Glomerular endothelial cell (primary cell): ENCODE results near the gene ARID3A. TPM values are rescaled to one million over a fixed set of nuclear protein-coding genes. Genes with fewer than 3 reads are reported as not detected.
"Not testable (repeated sequence)": the region's sequence is repeated elsewhere in the genome, so short reads cannot be mapped to it uniquely, and the experiment has no call there.

ENCODE experiments used
- DNase-seq: peaks from one replicate; pipeline ENCODE4 v3.0.0-alpha.2; 2011; ENCODE audit warnings: low read depth, low spot score; ENCODE audit errors: extremely low read depth
- total RNA-seq: library from RNA; depleted of rRNA; stranded (reverse); fragments of >200 nt; gene quantifications from 2 replicates; pipeline ENCODE4 v1.2.3, GENCODE V29; 2015

Gene ARID3A
- total RNA-seq, 1 donor from 2014 or later = 14.7 TPM

DNA sequence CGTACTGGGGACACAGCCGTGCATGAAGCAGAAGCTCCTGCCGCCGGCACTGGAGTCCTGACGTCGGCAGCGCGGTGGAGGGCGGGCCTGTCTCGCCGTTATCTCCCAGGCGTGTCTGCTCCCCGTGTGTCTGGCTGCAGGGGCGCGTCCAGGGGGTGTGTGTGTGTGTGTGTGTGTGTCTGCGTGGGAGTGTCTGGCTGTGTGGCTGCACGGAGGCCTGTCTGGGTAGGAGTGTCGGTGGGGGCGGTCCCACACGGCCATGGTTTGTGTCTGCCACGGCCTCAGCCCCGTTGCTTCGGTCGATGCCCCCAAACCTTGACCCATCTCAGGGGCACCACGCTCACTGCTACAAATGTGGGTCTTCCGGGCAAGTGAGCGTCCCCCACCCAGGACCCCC lies 18.3 kb downstream of the ARID3A start:
- no peak for DNase-seq

DNA sequence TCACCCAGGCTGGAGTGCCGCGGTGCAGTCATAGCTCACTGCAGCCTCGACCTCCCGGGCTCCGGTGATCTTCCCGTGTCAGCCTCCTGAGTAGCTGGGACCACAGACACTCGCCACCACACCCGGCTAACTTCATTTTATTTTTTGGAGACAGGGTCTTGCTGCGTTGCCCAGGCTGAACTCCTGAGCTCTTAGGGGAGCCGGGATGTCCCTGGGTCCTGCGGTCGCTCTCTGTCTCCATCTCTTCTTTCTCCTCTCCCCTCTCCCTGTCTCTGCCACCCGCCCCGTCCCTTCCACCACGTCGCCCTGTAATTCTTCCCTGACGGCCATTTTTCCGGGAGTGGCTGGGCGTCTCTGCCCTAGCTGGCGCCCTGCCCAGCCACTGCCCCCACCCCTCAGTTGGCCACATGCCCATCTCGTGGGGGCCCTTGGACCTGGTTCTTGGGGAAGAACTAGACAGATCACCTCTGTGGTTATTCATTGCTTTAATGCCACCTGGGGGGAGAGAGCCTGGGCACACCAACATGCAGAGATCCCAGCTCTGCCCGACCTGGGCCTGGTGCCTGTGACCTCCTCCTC lies 18.9 kb downstream of the ARID3A start:
- DNase-seq = no peak

DNA sequence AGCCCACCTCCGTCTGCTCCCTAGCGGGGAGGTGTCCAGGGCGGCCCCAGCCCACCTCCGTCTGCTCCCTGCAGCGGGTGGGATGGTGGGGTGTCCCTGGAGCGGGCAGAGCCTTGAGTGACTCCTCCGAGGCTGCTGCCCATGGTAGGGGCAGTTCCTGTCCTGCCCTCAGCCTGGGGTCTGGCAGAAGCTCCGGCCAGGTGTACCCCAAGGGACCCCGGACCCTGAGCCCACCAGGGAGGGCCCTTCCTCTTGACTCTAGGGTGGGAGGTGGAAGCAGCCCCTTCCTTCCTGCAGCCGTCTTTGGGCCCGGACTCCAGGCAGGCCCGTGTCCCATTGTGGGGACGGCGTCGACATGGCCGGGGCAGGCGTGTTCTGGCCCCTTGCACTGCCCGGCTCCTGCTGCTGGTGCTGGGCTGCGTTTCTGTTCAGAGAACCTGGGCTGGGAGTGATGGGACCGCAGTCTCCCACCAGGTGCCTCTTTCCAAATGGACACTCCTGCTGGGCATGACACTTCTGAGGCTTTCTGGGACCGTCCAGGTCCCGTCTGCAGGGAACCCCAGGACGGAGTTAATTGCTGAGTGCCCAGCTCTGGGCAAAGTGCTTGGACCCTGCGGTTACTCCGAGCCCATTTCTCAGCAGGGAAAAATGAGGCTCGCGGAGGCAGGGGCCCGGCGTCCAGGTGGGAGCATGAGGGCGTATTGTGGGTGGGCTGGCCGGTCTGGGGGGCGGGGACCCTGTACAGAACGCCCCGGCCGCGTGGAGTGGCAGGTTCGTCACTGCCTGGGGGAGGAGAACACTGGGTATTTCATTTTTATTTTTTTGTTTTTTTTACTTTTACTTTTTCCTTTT lies 19.8 kb downstream of the ARID3A start:
- DNase-seq = no peak

DNA sequence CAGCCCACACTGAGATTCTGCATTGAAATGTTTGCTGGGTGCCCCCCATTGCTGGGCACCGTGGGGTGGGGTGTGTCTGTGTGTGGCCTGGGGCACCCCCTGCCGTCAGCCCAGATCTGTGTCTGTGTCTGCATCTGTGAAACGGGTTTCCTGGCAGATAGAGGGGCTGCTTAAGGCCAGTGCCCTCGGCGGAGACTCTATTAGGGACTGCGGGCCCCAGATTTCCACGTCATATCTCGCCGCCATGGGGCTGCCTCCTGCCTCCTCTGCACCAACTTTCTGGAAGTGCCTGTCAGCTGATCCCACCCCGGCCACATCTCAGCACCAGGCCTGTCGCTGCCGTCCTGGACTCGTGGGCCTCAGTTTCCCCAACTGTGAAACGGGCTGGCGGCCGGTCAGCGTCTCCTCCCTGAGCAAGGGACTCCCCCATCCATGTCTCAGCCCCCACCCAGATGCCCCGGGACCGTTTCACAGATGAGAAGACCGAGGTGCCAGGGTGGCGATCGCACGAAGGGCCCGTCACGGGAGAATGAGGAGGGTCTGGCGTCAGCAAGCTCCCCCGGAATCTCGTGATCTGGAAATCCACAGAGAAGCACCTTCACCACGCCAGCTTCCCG lies 21.4 kb downstream of the ARID3A start:
- DNase-seq = no peak

DNA sequence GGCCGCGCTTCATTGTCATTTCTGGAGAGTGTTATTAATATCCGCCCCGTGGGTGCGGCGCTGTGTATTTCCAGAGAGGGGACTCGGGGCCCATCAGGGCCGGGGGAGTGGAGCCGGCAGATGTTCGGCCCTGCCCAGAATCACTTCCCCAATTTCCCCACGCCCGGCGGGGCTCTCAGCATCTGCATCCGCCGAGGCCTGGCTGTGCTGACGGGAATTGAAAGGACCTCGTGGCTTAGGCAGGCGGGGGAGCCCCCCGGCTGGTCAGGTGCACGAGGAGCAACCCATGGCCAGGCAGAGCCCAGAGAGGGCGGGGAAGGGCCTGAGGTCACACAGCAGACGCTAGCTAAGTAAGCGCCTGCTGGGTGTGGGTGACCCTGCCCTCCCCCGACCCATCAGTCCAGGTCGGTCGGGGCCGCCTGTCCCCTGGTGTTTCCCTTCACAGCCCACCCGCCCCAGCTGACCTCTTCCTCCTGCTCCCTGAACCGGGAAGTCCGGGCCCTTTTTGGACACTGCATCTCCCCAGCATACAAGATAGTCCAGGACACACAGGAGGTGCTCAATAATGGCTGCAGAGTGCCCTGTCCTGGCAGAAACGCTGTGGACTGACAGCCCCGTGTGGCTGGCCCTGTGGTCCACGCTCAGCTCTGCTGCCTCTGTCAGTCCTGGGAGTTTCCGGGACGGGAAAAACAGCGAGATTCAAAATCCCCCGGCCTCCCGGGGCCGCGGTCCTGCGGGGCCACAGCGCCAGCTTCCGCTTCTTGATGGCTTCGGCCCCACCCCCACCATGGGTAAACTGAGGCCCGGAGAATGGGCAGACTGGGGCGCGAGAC lies 22.1 kb downstream of the ARID3A start:
- DNase-seq = no peak

DNA sequence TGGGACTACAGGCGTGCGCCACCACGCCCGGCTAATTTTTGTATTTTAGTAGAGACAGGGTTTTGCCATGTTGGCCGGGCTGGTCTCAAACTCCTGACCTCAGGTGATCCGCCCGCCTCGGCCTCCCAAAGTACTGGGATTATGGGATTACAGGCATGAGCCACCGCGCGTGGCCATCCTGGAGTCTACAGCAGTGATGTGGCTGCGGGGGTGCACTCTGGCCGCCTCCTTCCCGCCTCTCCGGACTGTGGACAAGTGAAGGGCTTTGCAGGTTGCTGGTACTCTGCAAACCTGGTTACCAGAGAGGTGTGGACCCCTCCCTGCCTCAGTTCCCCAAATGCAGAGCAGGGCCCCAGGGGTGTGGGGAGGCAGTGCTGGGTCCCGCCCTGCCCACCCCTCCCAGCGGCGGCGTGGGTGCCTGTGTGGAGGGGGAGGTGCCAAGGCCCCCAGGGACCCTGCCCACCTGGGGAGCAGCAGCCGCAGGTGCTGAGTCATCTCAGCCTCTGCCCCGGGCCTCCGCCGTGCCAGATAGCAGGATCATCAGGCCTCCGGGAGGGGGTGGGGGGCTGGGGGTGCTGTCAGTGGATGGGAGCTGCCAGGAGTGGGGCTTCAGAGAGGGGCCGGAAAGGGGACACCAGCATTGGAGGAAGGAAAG lies 23.1 kb downstream of the ARID3A start:
- no peak for DNase-seq

DNA sequence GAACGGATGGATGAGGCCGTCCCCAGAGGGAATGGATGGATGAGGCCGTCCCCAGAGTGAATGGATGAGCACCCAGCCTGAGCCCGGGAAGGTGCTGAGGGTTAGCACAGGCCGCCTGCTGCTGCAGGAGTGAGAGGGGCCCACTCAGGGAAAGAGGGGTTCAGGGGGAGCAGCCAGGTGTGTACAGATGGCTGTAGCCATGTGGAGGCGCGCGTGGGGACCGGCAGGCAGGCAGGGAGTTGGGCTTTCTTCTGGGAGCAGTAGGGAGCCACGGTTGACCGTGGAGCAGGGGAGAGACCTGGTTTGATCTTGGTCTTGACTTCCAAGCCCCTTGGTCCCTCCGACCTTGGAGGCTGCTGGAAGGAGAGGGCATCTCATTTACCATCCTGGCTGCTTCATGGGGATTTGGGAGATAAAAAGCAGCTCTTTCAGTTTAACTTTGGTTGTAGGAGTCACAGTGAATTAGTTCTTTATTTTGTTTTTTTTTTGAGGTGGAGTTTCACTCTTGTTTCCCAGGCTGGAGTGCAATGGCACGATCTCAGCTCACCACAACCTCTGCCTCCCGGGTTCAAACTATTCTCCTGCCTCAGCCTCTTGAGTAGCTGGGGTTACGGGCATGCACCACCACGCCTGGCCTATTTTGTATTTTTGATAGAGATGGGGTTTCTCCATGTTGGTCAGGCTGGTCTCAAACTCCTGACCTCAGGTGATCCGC lies 24.7 kb downstream of the ARID3A start:
- no peak for DNase-seq

DNA sequence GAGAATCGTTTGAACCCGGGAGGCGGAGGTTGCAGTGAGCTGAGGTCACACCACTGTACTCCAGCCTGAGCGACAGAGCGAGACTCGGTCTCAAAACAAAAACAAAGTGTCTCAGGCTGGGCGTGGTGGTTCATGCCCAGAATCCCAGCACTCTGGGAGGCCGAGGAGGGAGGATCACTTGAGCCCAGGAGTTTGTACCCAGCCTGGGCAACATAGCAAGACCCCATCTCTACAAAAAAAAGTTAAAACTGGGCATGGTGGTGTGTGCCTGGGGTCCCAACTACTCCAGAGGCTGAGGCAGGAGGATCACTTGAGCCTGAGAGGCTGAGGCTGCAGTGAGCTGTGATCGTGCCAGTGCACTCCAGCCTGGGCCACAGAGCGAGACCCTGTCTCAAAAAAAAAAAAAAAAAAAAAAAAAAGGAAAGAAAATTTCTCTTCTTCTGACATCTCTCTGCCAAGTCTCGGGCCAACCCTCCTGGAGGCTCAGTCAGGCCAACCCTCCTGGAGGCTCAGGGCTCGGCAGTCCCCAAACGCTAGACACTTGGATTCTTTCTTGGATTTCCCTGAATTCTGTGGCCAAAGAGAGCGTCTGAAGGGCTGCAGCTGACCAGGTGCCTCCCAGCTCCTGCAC lies 26.3 kb downstream of the ARID3A start:
- no peak for DNase-seq

DNA sequence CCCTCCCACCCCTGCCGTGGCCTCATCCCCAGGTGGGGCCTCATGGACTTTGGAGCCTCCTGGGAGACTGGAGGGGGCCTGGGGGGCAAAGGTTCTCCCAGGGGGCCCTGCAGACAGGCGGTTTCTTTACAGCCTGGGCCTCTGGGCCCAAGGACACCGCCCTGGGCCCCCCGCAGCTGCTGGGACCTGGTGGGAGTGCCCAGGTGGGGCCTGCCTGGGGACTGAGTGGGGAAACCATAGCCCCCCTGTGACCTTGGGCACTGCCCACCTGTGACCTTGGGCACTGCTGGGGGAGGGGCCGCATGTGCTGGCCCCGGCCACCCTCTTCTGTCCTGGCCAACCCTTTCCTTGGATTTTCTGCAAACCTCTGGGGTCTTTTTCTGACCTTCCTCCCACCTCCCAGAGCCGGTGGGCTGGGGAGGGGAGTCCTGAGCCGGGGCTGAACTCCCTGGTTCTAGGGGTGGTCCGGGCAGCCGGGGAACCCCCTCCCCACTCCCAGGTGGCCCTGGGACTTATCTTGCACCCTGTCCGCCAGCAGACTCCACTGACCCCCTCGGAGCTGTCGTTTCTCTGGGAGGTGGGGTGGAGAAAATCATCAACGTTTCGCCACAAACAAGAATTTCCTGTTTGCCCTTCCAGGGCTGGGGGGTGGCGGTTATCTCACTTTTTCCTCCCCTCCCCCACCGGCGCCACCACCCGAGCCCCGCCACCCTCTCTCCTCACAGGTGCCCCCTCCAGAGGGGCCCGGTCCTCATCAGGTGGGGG lies 27.0 kb downstream of the ARID3A start:
- no peak for DNase-seq

DNA sequence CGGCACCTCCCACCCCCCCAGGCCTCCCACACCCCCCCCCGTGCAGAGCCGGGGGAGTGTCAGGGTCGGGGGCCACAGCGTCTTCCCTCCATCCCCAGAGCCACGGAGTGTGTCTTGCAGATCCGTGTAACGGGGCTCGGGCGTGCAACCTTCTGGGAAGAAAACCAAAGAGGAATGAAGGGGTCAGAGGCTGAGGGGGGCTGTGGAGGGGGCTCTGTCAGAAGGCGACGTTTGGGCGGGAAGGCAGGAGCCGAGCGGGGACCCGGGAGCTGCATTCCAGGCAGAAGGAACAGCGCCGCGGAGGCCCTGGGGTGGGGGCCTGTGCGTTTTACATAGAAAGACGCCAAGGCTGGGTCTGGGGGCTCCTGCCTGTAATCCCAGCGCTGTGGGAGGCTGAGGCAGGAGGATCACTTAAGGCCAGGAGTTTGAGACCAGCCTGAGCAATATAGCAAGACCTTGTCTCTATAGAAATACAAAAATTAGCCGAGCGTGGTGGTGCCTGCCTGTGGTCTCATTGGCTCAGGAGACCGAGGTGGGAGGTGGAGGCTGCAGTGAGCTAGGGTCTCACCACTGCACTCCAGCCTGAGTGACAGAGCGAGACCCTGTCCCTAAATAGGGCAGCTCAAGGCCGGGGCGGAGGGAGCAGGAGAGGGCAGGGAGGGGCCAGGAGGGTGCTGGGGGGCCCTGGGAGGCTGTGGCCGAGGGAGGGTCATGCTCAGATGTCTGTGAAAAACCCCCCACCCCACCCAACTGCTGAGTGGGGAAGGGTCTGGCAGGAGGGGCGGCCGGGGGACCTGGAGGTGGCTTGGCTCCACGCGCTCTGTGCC lies 27.8 kb downstream of the ARID3A start:
- no peak for DNase-seq

DNA sequence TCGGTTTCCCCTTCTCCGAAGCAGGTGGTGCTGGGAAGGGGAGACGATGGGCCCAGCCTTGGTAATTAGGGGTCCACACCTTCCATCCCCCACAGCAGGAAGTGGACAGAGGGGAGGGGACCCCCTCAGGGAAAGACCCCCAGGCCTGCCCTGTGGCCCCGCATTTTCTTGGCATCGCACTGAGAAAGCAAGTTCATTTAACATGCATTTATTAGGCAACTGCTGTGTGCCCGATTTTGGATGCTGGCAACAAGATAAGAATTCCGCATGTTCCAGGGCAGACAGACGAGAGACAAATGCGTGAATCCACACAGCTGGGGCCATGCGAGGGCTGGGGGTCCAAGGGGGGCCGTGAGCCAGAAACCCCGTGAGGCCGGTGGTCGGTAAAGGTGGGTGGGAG lies 28.4 kb downstream of the ARID3A start:
- DNase-seq = no peak

DNA sequence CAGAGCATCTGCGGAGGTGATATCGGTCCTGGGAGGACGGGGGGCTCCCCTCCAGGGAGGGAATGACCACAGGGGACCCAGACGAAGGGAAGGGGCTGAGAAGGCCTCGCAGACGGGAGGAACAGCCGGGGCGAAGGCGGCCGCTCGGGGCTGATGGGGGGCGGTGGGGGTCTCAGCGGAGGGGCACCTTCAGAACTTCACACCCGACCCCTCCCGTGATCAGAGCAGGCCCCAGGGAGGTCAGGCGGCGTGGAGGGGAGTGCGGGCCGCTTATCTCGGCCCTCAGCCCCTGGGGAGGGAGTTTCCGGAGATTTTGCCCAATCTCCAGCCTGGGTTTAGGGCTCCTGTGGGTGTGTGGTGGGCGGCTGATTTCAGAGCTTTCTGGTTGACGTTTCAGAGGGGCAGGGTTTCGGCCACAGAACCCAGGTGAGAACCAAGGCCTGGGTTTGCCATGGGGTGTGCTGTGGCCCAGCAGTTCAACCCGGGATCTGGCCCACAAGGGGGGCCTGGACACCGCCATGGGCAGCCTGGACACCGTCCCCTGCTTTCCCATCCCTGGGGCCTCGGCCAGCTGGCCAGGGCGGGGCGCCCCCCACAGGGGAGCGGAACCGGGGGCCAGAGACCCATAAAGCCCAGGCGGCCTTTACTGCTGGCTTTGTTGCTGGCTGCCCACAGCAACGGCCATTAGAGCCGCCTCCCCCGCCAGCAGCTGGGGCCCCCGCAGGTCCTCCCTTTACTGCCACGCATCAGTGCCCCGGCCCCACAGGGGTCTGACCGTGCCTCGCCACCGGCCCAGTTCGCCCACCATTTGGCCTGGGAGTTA lies 29.0 kb downstream of the ARID3A start:
- no peak for DNase-seq

DNA sequence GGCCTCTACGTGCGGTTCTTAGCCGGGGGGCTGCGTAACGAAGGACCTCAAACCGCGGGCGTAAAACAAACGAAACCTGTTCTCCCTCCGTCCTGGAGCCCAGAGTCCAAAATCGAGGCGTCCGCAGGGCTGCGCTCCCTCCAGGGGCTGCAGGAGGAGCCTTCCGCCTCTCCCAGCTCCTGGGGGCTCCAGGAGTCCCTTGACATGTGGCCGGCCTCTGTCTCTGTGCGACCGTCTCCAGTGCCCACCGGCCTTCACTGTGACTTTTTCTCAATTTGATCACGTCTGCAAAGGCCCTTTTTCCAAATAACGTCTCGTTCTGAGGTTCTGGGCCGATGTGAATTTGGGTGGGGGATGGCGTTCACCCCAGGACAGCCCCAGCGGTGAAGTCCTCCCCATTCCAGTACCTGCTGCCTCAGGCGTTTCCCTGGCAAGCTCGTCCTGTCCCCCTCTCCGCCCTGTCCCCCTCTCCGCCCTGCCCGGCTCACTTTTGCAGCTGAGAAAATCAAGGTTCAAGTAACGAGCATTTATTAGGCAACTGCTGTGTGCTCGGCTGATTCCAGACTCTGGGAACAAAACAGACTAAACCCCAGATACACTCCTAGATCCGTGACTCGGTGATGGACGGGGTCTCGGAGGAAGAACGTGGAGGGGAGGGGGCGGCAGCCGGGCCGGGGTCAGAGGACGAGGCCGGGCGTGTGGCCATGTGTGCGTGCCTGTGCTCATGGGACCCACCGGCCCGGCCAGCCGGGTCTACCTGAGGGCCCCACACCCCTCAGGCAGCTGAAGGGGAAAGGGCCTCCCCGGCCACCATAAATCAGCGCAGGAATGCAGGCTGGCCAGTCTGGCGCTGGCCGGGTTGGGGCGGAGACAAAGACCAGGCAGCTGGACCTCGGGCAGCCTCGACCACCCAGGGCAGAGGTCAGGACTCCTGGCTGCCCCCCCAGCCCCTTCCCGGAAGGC lies 30.2 kb downstream of the ARID3A start:
- no peak for DNase-seq

DNA sequence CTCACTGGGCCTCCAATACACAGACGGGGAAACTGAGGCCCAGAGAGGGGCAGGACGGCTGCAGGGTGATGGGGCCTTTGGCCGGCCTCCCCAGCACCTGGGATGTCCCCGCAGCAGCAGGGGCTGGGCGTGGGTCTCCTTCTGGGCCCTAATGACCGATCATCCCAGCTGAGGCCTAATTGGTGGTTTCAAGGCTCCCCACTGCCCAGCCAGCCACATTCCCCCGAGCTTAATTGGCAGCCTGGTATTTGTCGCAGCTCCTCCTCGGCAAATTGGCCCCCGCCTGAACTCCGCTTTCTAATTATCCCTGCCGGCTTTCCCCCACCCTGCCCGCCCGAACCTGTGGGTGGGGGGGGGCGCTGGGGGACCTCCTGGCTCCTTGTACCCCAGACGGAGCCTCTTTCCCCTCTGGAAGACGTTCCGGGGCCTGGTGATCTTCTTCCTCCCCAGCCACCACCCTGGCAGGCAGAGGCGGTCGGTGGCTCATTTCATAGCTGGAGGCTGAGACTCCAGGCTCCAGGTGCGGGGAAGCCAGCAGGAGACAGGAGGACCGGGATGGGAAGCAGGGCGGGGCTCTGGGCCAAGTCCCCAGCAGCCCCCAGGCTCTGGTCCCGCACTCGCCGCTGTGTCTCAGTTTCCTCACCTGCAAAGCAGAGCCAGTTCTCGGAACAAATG lies 31.1 kb downstream of the ARID3A start:
- no peak for DNase-seq

DNA sequence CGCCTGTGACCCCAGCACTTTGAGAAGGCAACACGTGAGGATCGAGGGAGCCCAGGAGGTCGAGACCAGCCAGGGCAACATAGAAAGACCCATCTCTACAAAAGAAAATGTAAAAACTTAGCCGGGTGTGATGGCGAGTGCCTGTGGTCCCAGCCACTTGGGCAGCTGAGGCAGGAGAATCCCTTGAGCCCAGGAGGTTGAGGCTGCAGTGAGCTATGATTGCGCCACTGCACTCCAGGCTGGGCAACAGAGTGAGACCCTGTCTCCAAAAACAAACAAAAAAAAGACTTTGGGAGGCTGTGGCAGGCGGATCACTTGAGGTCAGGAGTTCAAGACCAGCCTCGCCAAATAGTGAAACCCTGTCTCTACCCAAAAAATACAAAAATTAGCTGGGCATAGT lies 31.7 kb downstream of the ARID3A start:
- not testable (repeated sequence) for DNase-seq
